Panc1 (cell line): Measurements from ENCODE around the gene BTBD9.

ENCODE experiments used
- CTCF ChIP-seq: fragments of 450-650 bp; IDR thresholded peaks from 2 replicates; pipeline ENCODE4 v1.5.1; 2017; ENCODE audit warnings: mild to moderate bottlenecking
- TCF7L2 ChIP-seq: IDR thresholded peaks from 2 replicates; pipeline ENCODE4 v1.6.1; 2011; ENCODE audit warnings: mild to moderate bottlenecking, low read depth, low read length, inconsistent platforms

- TF ChIP-seq CTCF (no peak), TCF7L2 (no peak)
Observed at GRCh38 chr6:38375937-38376336, 263.8 kb downstream of the BTBD9 start.
